MG63 (cell line): ENCODE data around the gene SLC6A13. TPM values are rescaled to one million over a fixed set of nuclear protein-coding genes. Genes with fewer than 3 reads are reported as not detected.
"Not testable (repeated sequence)": the region's sequence is repeated elsewhere in the genome, so short reads cannot be mapped to it uniquely, and the experiment has no call there.

Experiments used
- DNase-seq: peaks from one replicate; pipeline ENCODE4 v3.0.0-alpha.2; 2020
- H3K27me3 ChIP-seq: fragments of 250-450 bp; sonication (Bioruptor Pico); 2 replicates; pipeline ENCODE4 v1.5.1; 2020; ENCODE audit warnings: mild to moderate bottlenecking, moderate library complexity
- H3K36me3 ChIP-seq: fragments of 250-450 bp; sonication (Bioruptor Pico); 2 replicates; pipeline ENCODE4 v1.5.1; 2020; ENCODE audit warnings: mild to moderate bottlenecking, moderate library complexity
- H3K4me3 ChIP-seq: fragments of 250-450 bp; sonication (Bioruptor Pico); 2 replicates; pipeline ENCODE4 v1.5.1; 2020; ENCODE audit warnings: mild to moderate bottlenecking, moderate library complexity
- H3K9me3 ChIP-seq: fragments of 250-450 bp; sonication (Bioruptor Pico); 2 replicates; pipeline ENCODE4 v1.5.1; 2020; ENCODE audit warnings: mild to moderate bottlenecking, moderate library complexity
- total RNA-seq: library from RNA; depleted of rRNA; stranded (reverse); fragments of >200 nt; shearing (Covaris generic); gene quantifications from 2 replicates; pipeline ENCODE4 v1.2.3, GENCODE V29; 2014; ENCODE audit warnings: low replicate concordance

SLC6A13 gene
- total RNA-seq, 1 experiment from 2014 or later: not detected

- Histone ChIP-seq H3K4me3 (no peak overlapping the region), H3K9me3 (no peaks in the 10 kb centered on the region), H3K27me3 (peaks cover 4% of the 10 kb centered on the region; the same call in 1 of the 2 replicates), H3K36me3 (no peaks in the 10 kb centered on the region)
- DNase-seq: no peak
Observed at GRCh38 chr12:228846-229200, 33.8 kb downstream of the SLC6A13 start.

GRCh38 chr12:227923-228845 is 34.5 kb downstream of the SLC6A13 start:
- DNase-seq: no peak
- H3K36me3 ChIP-seq: no peaks in the 10 kb centered on the region
- H3K9me3 ChIP-seq: no peaks in the 10 kb centered on the region
- no peak overlapping the region for H3K4me3 ChIP-seq
- H3K27me3 ChIP-seq: peaks cover 4% of the 10 kb centered on the region; the same call in 1 of the 2 replicates

- DNase-seq: no peak
- Histone ChIP-seq H3K9me3 (no peaks in the 10 kb centered on the region), H3K27me3 (peaks cover 4% of the 10 kb centered on the region; the same call in 1 of the 2 replicates), H3K36me3 (no peaks in the 10 kb centered on the region), H3K4me3 (no peak overlapping the region)
Observed at GRCh38 chr12:227286-227915, 35.2 kb downstream of the SLC6A13 start.

GRCh38 chr12:226401-226800 is 36.2 kb downstream of the SLC6A13 start:
- Histone ChIP-seq H3K36me3 (no peaks in the 10 kb centered on the region), H3K27me3 (peaks cover 4% of the 10 kb centered on the region; the same call in 1 of the 2 replicates), H3K4me3 (no peak overlapping the region), H3K9me3 (no peaks in the 10 kb centered on the region)
- no peak for DNase-seq

GRCh38 chr12:225012-225411 is 37.6 kb downstream of the SLC6A13 start:
- no peaks in the 10 kb centered on the region for H3K36me3 ChIP-seq
- 0 out of 2 replicates have a peak, but pooled peaks cover 2% of the 10 kb centered on the region for H3K27me3 ChIP-seq
- H3K4me3 ChIP-seq: no peak overlapping the region
- H3K9me3 ChIP-seq: no peaks in the 10 kb centered on the region
- no peak for DNase-seq

GRCh38 chr12:224330-224729 is 38.3 kb downstream of the SLC6A13 start:
- no peak overlapping the region for H3K4me3 ChIP-seq
- H3K9me3 ChIP-seq: no peaks in the 10 kb centered on the region
- no peaks in the 10 kb centered on the region for H3K36me3 ChIP-seq
- no peak for DNase-seq
- 0 out of 2 replicates have a peak, but pooled peaks cover 2% of the 10 kb centered on the region for H3K27me3 ChIP-seq

- no peak for DNase-seq
- Histone ChIP-seq H3K27me3 (0 out of 2 replicates have a peak, but pooled peaks cover 2% of the 10 kb centered on the region), H3K9me3 (no peaks in the 10 kb centered on the region), H3K36me3 (no peaks in the 10 kb centered on the region), H3K4me3 (no peak overlapping the region)
Observed at GRCh38 chr12:223841-224240, 38.8 kb downstream of the SLC6A13 start.

- Histone ChIP-seq H3K36me3 (no peaks in the 10 kb centered on the region), H3K27me3 (no peaks in the 10 kb centered on the region), H3K4me3 (no peak overlapping the region), H3K9me3 (no peaks in the 10 kb centered on the region)
- DNase-seq: no peak
Observed at GRCh38 chr12:221736-222135, 40.9 kb downstream of the SLC6A13 start.

GRCh38 chr12:220946-221550 is 41.6 kb downstream of the SLC6A13 start:
- no peak overlapping the region for H3K4me3 ChIP-seq
- no peak for DNase-seq
- no peaks in the 10 kb centered on the region for H3K9me3 ChIP-seq
- no peaks in the 10 kb centered on the region for H3K27me3 ChIP-seq
- H3K36me3 ChIP-seq: no peaks in the 10 kb centered on the region

GRCh38 chr12:220491-220890 is 42.1 kb downstream of the SLC6A13 start:
- Histone ChIP-seq H3K4me3 (no peak overlapping the region), H3K27me3 (no peaks in the 10 kb centered on the region)

GRCh38 chr12:219891-220352 is 42.7 kb downstream of the SLC6A13 start:
- H3K9me3 ChIP-seq: no peaks in the 10 kb centered on the region
- peak; percentile 76 for DNase-seq
- no peaks in the 10 kb centered on the region for H3K27me3 ChIP-seq
- no peak overlapping the region for H3K4me3 ChIP-seq
- no peaks in the 10 kb centered on the region for H3K36me3 ChIP-seq

More at GRCh38 chr12:220491-220890, 42.1 kb downstream of the SLC6A13 start:
- Histone ChIP-seq H3K9me3 (no peaks in the 10 kb centered on the region), H3K36me3 (no peaks in the 10 kb centered on the region)
- DNase-seq: no peak

GRCh38 chr12:218728-219590 is 43.7 kb downstream of the SLC6A13 start:
- no peaks in the 10 kb centered on the region for H3K36me3 ChIP-seq
- no peaks in the 10 kb centered on the region for H3K27me3 ChIP-seq
- no peaks in the 10 kb centered on the region for H3K9me3 ChIP-seq
- no peak for DNase-seq
- H3K4me3 ChIP-seq: no peak overlapping the region

GRCh38 chr12:218221-218620 is 44.4 kb downstream of the SLC6A13 start:
- Histone ChIP-seq H3K9me3 (no peaks in the 10 kb centered on the region), H3K36me3 (no peaks in the 10 kb centered on the region), H3K4me3 (no peak overlapping the region), H3K27me3 (no peaks in the 10 kb centered on the region)
- DNase-seq: no peak

GRCh38 chr12:217029-217428 is 45.6 kb downstream of the SLC6A13 start:
- H3K36me3 ChIP-seq, H3K27me3 ChIP-seq, H3K4me3 ChIP-seq, DNase-seq, H3K9me3 ChIP-seq: not testable (repeated sequence)

- Histone ChIP-seq H3K4me3 (no peak overlapping the region), H3K36me3 (no peaks in the 10 kb centered on the region), H3K9me3 (no peaks in the 10 kb centered on the region), H3K27me3 (peaks cover 2% of the 10 kb centered on the region; the same call in 1 of the 2 replicates)
- DNase-seq: no peak
Observed at GRCh38 chr12:215116-215515, 47.5 kb downstream of the SLC6A13 start.

GRCh38 chr12:214003-214741 is 48.5 kb downstream of the SLC6A13 start, which contains the start of gene SLC6A12:
TSS of gene SLC6A12 (minus strand) at chr12:214157. CDS start at chr12:209986, 4,171 bp downstream.
- no peaks in the 10 kb centered on the region for H3K9me3 ChIP-seq
- DNase-seq: no peak
- H3K4me3 ChIP-seq: no peak within 1 kb of the TSS
- no peaks in the 10 kb centered on the region for H3K36me3 ChIP-seq
- H3K27me3 ChIP-seq: peaks cover 2% of the 10 kb centered on the region; the same call in 1 of the 2 replicates
